Ammon's horn (tissue), 1 donor: ENCODE measurements around the gene CACNA2D3.

ENCODE experiments used
- DNase-seq: peaks from one replicate; pipeline ENCODE4 v3.0.0-alpha.2; 2016; ENCODE audit warnings: low spot score

Gene CACNA2D3

DNA sequence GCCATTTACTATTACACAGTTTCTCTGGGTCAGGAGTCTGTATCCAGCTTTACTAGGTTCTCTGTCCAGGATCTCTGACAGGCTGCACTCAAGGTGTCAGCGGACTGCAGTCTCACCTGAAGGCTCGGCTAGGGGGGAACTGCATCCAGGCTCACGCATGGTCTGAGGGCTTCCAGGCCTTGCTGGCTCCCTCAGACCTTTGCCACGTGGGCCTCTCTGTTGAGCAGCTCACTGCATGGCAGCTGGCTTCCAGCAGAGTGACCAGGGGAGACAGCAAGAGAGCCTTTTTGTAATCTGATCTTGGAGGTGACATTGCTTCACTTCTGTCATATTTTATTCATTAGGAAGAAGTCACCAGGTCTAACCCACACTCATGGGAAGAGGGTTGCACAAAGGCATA, 152.3 kb downstream of the CACNA2D3 start:
- DNase-seq, result no peak

DNA sequence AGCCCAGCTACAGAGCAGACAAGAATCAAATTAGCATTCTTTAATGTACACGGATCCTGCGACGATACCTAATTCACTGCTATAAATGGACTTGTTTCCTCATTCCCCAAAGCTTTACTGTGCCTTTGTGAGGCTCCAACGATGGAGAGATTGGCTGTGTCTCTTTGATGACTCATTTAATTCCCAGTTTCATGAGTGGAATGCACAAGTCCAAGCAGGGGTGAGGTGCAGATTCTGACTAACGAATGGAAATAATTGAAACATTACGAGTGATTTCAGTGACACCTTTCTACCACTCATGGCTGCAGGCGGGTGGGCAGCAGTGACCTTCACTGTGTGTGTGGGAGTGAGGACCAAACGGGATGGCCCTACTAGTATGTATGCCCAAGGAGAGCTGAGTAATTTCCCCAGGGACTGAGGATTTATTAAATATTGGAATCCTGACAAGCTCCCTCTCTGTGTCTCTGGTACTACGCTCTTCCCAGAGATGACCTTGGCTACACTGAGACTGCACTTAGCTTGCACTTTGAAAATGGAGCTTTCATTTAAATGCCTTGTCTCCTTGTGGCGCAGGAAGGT, 156.7 kb downstream of the CACNA2D3 start:
- no peak for DNase-seq

DNA sequence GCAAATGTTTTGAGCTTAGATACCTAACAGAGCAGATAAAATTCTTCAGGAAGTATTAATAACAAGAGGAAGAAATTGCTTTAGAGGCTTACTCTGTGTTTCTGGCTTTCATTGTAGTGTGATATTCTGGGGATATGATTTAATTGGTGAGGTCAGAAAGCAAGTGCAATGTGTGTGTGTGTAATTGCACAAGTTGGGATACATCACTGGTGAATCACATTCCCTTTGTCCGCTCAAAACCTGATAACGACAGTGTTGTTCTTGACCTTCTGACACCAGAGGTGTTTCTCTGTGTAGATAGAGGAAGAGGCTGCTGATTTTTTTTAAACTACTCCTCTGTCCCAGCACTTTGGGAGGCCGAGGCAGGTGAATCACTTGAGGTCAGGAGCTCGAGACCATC, 161.1 kb downstream of the CACNA2D3 start:
- no peak for DNase-seq

DNA sequence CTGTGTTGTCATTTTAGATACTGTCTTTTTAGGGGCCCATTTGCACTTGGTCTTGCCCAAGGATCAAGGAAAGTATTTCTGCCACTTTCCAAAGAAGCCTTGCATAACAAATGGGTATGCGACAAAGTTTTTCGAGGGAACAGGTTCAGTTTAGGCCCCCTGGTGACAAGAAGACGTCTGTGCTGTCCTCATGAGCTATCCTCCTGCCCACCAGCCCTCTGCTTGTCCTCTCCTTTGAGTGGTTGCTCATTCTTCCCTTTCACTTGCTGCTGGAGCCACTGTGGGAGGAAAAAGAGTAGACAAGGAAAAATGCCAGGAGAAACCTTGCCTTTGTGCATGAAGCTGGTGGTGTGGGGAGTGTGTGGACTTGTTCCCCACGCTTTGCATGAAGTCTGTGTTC, 171.9 kb downstream of the CACNA2D3 start:
- no peak for DNase-seq

DNA sequence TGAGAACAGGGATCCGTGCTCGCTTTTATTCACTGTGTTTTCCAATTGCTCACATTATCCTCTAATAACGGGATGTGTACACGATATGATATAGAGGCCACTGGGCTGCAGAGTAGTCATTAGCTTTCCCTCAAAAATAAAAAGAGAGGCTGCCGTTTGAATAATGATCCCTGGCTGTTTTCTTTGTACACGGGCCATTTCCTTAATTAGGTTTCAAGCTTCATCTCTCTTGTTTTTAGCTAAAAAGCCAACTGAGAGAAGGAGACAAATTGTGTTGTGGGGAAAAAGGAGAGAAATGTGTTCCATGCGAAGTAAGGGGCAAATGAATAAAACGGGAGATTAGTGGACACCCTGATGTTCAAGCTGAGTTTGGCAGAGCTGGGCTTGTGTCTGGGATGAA, 174.2 kb downstream of the CACNA2D3 start:
- DNase-seq, result no peak

DNA sequence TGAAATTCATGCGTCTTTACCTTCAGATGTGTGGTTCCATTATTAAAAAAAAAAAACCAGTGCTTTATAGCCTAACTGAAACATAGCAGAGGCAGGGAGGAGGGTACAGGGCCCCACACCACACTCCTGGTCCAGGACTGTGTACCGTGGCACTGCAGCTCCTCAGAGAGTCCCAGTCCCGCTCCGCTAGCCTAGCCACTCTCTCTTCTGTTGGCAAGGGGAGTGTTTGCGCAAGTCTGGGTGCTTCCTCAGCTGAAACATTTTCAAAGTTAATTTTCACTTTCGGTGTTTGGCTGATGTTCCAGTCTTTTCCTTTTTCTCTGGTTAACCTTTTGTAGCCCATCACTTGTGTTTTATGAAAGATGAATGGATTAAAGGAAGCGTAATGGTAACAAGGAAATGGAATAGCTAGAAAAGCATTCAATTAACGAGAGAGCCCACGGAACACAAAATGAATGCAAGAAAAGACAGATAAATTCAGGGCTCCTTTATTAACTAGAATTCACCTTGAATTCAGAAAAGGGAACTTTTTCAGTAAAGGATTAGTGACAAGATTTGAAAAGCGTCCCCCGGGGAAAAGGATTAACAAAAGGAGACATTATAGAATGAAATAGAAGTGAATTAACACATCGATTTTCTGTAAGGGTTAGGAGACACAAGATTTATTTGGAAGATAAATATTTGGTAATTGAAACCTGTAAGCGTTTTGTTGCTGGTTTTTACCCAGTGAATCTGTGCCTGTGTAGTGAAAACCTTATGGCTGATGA, 177.0 kb downstream of the CACNA2D3 start:
- no peak for DNase-seq

DNA sequence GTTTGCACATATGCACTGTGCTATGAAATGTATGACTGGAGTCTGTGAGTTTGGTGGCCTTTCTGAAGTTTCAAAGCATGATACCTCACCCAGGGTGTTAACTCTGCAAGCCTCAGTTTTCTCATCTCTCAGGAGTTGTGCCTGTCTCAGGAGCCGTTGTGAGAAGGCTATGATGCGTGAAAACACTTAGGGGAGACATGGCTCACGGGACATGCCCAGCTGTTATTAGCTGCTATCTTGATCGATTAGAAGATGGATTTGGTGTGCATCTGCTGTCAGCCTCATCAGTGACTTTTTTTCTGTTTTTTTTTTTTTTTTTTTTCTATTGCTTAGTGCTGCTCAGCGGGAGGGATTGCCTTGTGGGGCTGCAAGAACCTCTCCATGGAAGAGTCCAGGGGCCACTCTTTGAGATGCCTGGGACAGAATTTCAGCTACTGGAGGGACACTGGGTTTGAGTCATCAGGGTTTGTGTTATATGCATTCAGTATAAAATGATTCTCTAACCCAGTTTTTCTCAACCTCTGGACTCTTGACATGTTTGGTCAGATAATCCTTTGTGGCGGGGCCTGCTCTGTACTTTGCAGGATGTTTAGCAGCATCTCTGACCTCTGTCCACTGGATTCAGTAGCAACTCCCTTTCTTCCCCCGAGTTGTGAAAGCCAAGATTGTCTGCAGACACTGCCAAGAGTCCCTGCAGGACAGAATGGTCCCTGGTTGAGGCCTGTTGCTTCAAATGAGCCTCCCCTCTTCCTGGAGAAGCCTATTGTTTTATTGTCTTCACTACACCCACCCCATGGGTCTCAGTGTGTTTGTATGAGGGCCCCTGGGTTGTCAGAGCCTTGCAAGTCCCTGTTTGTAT, 181.4 kb downstream of the CACNA2D3 start:
- DNase-seq, result no peak

DNA sequence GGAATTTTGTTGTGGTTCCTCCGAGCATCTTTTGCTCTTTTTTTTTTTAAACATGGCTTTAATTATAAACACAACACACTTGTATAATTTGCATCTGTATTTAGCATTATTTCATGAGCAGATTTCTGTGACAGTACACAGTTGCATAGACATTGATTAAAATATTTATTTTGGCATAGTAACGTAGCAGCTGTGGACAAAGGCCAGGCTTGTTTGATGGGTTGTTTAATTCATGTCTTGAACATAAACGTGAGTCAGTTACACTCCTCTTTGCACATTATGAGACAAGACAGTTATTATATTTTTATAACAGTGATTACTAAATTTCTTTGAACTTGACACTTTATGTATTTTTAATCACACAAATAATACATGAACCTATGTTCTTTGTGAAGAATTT, 182.5 kb downstream of the CACNA2D3 start:
- DNase-seq, result no peak

DNA sequence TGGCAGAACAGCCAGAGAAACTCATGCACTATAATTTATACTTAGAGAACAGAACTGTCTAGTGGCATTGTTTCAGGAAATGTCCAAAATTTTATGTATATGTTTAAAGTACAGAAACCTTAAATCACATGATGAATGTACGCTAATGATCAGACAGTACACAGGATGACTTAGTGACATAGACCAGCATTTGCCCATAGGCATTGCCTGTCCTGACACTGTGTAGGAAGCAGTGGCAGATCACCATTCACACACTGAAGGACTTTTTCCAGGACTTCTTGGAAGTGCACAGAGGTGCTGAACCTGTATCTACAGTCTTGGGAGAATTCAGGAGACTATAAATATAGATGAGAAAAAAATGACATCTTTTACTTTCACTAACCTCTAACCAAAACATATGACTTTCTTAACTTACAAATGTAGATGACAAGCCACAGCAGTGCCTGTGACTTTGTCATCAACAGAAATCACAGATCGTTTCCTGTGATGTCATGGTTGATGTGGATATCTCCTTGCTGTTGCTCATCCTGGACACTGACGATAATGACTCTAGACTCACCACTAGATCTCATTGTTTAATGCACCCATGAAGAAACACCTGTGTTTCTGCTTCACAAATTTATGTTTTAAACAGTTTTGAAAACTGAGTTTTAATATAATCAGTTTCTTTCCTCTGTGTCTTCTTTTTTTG, 183.2 kb downstream of the CACNA2D3 start:
- DNase-seq, result no peak

DNA sequence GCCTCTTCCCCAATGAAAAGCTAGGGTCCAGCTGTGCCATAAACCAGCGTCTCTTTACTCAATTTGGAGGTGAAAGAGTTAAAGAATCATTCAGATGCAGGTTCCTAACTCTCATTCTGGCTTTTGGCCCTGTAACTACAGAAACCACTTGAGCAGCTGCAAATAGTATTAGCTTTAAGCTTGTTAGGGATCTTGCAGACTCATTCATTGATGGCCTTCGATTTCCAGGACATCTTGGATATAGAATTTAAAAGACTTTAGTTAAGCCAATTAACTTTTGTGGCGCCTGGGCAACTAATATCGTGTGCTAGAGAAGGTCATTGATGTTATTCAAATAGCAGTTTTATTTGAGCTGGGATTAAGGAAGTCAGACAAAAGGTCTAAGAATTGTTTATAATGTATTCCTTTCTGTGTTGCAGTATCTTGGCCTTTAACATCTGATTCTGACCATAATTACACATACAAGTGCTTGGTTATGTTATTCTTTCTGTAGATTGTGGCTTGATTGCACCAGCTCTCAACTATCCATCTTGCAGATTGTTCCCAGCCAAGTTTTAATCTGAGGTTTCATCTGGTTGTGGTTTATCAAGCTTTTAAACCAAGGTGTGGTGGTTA, 185.3 kb downstream of the CACNA2D3 start:
- DNase-seq, result no peak

DNA sequence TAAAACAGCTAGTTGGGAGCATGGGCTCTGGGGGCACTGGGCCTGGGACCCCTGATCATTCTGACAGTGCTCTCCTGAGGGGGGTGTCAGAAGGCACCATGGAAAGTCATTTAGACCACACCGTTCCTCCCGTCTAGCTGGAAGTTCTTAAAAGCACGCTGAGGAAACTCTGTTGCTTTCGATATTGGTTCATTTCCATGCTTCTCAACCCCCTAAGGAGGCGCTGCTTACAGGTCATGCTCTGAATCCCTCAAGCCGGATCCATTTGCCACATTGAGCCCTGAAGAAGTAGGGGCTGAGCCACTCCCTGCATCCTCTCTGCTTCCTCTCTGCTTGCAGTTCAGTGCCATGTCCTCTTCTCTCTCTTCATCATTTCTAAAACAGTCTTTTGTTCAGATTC, 187.2 kb downstream of the CACNA2D3 start:
- no peak for DNase-seq

DNA sequence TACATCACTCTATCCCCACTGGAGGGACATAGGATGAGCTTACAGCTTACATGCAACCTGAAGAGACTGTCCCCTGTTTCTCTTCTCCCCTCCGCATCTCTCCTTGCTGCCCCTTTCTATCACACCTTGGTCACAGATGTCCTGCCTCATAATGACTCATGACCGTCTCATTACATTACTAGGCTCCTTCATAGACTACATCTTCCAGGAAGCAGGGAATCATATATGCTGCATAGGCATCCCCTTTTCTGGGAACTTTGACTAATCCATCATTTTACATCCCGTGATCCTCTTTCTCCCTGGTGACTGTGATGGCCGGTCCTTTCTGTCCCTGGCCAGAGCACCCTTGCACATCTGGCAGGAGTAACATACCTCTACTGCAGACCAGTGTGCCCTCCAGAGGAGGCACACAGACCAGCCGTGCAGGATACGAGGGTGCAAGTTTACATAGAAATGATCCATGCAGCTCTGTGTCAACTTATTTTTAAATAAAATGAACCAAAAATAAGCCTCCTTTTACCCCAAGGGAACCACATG, 188.9 kb downstream of the CACNA2D3 start:
- DNase-seq, result no peak

DNA sequence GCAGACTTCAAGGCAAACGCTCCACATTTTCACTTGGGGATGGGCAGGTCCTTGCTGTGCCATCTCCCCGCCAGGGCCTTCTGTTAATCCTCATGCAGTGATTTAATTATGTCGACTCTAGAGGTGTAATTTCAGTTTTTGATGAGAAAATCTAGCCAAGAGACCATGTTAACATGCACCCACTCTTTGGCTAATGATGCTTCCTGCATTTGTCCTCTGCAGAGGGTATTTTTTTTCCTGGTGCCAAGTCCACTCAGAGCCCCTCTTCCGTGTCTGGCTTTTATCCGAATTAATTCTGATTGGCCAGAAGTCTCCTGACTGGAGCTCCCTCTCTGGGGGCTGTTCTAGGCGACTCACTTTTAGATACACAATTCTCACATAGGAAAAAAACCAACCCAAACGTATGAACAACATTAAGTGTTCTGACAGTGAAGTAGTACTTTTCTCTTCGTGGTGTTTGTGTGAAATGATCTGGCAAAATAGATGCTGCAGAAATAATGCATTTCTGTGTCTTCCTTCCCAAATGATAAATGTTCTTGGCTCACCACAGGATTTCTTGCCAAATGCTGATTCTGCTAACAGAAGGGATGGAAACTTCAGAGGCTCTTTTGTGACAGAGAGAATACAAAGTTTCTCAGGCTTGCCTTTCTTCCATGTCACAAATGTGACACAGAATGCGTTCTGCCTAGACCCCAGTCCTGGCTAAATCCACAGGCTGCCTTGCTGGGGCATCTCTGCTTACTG, 190.0 kb downstream of the CACNA2D3 start:
- DNase-seq, result no peak

DNA sequence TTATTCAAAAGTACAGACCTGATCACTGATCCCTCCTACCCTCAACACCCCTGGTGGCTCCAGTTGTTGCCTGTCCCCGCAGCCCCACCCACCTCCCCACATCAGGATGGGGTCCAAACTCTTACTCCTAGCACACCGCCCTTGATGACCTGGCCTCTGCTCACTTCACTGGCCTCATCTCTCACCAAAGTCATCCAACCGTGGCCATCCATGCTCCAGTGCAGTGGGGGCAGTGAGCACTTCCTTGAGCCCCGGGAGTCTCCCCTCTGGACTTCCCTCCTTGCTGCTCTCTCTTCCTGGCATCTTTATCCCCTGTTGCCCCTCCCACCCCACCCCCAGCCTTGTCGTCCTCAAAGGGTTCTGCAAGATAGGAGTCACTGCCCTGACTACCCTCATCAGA, 191.1 kb downstream of the CACNA2D3 start:
- no peak for DNase-seq

DNA sequence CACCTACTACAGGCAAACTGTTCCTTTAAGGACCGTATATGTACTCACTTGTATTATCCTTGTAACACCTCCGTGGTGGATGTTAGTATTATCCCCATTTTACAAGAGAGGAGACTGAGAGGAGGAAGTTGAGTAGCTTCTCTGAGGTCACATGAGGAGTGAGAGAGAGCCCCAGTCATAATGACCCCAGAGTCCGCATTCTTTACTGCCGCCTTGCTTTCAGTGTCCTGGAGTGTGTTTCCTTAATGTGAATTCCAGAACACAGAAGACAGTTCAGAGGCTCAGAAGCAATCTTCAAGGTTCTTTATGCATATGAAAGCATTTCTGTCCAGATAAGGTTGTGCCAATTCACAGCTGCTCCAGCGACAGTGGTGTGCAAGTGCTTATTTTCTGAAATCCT, 199.2 kb downstream of the CACNA2D3 start:
- no peak for DNase-seq

DNA sequence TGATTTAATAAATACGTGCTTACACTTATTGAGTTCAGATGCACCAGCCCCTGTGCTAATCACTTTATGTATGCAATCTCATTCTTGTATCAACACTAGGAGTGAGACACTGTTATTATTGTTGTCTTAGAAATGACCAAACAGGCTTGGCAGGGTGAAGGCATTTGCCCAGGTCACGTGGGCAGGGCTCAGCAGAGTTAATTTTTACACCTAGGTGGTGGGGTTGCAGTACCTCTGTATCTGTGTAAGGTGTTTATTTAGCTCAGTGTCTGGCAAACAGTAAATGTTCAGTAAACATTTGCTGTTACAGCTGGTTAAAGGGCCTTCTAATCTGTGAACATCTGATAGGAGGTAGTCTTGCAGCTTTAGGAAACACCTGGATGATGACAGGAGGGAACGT, 200.0 kb downstream of the CACNA2D3 start:
- no peak for DNase-seq

DNA sequence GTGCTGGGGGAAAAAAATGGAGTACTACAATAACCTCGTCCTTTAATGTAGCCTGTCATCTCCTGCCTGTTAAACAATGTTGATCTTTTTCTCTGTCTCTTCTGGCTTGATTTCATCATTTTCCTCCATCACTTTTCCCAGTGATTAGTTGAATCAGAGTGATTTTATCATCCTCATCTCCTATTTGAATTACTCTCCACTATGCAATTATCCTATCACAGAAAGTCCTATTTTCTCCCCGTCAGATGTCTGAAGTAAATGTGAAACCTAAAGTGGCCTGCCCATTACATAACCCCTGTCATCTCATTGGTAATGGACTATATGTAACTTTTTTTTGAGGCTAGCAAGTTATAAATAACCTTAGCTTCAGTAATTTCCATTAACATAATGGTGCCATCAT, 201.8 kb downstream of the CACNA2D3 start:
- no peak for DNase-seq

DNA sequence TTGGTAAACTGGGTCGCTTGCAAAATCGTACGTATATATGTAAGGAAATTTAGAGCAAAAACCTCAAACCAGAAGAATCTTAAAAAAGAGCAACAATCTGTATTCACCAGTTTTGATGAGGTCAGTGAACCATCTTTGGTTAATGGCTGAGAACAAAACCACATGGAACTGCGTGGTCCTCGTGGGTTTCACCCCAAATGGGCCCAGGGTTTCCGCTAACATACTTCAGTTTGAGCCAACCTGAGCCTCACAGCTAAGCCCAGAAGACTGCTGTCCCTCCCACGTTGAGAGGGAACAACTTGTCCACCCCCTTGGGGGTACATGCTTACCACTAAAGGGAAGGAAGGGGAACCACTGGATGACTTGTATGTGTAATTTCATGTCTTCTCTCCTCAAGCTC, 204.6 kb downstream of the CACNA2D3 start:
- no peak for DNase-seq

DNA sequence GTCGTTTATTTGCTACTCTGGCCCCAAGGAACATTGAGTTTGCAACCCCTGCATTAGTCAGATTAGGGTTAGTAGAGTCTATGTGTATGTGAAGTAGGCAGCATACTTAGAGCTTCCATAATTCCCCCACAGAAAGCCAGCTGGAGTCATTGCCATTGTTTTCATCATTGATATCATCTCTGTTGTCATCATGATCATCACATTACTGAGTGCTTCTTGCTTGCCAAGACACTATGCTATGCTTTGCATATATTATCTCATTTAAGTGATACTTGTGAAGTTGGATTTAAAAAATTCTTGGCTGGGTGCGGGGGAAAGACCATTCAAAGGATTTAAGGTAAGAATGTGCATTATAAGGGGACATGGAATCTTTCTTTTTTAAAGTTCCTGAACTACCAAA, 209.0 kb downstream of the CACNA2D3 start:
- no peak for DNase-seq

DNA sequence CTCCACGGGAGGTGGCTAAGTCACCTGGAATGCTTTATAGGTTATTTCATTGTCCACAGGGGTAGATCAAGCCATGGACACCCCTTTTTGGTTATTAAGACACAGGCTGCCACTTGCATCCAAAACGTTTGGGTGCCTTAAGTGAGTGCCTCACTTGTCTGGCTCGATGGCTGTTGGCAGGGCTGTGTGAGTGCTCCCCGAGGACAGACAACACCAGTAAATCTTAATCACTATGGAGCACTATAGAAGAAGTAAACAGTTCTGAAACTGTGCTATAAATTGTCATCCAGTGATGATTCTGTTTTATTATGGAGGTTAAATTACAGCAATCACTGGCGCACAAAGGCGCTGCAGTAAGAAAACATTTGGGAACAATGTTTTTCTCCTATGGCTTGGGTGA, 215.5 kb downstream of the CACNA2D3 start:
- DNase-seq, result no peak

DNA sequence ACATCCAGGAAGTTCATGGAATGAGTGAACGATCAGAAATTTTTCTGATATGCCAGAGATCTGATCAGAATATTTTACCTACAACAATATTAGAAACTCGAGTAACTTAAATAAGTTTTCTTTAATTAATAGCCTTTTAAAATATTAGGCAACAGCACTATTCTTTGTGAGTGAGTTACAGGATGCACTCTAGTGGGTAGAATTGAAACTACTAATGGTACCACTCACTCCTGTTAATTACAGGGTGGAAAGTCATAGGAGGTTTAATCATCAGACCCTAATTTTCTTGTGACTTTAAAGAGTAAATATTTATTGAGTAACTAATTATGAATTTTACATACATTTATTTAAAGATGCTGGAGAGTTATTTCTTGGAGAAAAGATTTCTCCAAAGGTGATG, 217.3 kb downstream of the CACNA2D3 start:
- DNase-seq, result no peak
